GM21447 (cell line): Measurements from ENCODE around the gene EXD3.
"Not testable (repeated sequence)": the region's sequence is repeated elsewhere in the genome, so short reads cannot be mapped to it uniquely, and the experiment has no call there.

Experiments
- ATAC-seq: cut with Tn5 transposase; IDR thresholded peaks from one replicate; pipeline ENCODE4 v1.9.1; 2021; ENCODE audit not compliant: unreplicated experiment

Gene EXD3

DNA sequence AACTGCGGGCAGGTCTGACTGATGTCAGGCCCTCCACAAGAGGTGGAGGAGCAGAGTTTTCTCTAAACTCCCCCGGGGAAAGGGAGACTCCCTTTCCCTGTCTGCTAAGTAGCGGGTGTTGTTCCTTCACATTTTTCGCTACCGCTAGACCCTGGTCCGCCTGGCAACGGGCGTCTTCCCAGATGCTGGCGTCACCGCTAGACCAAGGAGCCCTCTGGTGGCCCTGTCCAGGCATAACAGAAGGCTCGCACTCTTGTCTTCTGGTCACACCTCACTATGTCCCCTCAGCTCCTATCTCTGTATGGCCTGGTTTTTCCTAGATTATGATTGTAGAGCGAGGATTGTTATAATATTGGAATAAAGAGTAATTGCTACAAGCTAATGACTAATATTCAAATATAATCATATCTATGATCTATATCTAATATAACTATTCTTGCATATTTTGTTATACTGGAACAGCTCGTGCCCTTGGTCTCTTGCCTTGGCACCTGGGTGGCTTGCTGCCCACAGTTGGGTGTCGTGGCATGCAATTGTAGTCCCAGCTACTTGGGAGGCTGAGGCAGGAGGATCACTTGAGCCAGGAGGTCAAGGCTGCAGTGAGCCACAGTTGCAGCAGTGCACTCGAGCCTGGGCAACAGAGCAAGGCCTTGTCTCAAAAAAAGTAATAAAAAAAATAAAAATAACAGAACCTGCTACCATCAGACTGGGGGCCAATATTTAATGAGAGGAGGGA, 160.6 kb downstream of the EXD3 start:
- ATAC-seq = not testable (repeated sequence)
